GM10266 (cell line): ENCODE data around the gene SLC22A25.
"Not testable (repeated sequence)": the region's sequence is repeated elsewhere in the genome, so short reads cannot be mapped to it uniquely, and the experiment has no call there.

ENCODE experiments used
- DNase-seq: peaks from one replicate; pipeline ENCODE4 v3.0.0; 2012; ENCODE audit errors: extremely low spot score
- TF ChIP-seq, protein P1 (sequence below): IDR thresholded peaks from 2 replicates; pipeline ENCODE4 v1.5.1; 2012; ENCODE audit warnings: mild to moderate bottlenecking, low read depth; ENCODE audit not compliant: control insufficient read depth, insufficient read depth; ENCODE audit errors: missing control alignments

The SLC22A25 gene

DNA sequence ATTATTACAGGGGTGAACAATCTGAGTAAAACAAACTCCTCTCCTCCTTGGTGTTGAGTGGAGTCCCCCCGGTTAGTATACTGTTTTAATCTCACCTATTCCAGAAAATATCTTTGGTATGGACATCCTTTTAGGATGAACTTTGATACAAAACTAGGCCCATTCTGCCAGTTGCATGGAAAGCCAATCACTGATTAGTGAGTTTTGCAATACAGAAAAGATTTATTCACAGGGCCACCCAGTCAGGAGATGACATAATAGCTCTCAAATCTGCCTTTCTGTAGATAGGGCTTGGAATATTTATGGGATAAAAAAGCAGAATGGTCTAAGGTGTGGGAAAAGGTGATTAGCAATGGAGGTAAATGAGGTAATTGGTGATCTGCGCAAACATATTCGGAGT, 30.3 kb upstream of the SLC22A25 start:
- TF ChIP-seq, protein P1, sequence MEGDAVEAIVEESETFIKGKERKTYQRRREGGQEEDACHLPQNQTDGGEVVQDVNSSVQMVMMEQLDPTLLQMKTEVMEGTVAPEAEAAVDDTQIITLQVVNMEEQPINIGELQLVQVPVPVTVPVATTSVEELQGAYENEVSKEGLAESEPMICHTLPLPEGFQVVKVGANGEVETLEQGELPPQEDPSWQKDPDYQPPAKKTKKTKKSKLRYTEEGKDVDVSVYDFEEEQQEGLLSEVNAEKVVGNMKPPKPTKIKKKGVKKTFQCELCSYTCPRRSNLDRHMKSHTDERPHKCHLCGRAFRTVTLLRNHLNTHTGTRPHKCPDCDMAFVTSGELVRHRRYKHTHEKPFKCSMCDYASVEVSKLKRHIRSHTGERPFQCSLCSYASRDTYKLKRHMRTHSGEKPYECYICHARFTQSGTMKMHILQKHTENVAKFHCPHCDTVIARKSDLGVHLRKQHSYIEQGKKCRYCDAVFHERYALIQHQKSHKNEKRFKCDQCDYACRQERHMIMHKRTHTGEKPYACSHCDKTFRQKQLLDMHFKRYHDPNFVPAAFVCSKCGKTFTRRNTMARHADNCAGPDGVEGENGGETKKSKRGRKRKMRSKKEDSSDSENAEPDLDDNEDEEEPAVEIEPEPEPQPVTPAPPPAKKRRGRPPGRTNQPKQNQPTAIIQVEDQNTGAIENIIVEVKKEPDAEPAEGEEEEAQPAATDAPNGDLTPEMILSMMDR = no peak

GRCh38 chr11:63262547-63262946, 19.1 kb upstream of the SLC22A25 start:
- DNase-seq = no peak
- TF ChIP-seq, protein P1 = no peak

More for the DNA sequence above, 30.3 kb upstream of the SLC22A25 start:
- DNase-seq = no peak

DNA sequence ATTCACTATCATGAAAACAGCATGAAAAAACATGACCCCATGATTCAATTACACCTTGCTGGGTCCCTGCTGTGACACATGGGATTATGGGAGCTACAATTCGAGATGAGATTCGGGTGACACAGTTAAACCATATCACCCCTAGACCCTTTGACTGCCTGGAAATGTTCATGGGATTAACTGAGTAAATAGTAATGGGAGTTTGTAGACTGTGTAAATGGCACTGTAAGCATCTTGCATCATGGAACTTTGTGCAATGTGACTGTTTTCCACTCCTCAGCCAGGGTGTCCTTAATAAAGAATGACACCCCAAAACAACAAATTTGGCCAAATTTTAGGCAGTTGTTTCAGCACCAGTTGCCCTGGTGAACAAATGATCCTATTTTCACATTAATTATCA, 7.9 kb upstream of the SLC22A25 start:
- TF ChIP-seq, protein P1 = no peak
- no peak for DNase-seq

DNA sequence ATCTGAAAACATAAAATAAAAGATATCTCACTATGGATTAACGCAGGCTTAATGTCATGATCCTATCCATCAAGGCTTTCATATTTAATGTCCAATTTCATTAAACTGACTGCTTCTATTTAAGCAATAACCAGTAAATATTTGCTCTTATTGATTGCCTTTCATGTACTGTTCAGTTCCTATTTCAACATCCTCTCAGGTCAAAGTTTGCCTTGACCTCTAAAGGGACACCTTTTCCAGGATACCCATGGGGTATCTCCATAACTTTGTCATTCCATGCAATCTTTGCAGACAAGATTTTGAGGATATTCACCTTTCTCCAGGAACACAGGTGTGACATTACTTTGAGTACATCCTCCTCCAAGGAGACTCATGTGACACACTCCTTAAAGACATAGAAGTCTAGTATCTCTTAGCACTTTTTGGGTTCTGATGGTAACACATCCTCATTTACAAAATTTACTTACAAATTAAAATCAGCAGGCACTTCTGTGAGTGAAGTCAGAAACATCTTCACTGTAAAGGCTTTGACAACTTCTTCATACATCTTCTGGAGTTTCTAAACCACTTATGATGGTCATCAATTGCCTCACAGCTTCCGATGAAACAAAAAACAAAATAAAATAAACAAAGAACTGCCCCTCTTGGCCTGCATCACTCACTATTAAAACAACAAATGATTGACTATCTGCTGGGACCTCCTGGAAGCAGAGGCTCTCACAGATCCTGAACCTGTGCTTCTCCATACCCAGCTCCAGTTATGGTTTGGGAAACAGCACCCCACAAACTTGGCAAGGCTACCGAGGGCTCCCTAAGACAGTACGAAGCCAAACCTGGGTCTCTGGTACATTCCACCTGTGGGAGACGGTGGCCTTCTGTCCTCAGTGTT, 7.0 kb upstream of the SLC22A25 start:
- TF ChIP-seq, protein P1 = no peak

GRCh38 chr11:63248966-63249365, 5.6 kb upstream of the SLC22A25 start:
- DNase-seq = no peak
- TF ChIP-seq, protein P1 = no peak

More for the DNA sequence above, 7.0 kb upstream of the SLC22A25 start:
- no peak for DNase-seq

- DNase-seq = not testable (repeated sequence)
These were observed 4.0 kb upstream of the SLC22A25 start for GRCh38 chr11:63247237-63248002.

DNA sequence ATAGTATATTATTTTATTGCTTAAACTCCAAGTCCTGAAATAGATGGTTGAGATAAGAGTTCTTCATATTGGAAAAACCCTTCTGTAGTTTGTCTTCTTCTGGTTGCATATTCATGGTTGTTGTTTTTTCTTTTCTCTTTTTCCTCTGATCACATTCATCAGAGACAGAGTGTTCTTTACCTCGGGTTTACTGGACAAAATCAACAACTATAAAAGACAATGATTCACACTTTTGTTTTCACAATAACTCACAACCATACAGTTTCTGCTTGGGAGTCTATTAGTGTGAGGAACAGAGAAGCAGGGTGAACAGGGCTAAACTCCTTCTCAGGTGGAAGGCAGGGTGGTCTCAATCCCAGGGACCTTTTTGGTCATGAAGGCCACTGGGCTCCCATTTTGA, 2.6 kb upstream of the SLC22A25 start:
- TF ChIP-seq, protein P1 = no peak
- DNase-seq = no peak
